ENCODE data around the gene TBX6.

TBX6 gene

GRCh38 chr16:30066761-30067583, 24.8 kb downstream of the TBX6 start:
- no peak for DNase-seq (ENCODE audit: insufficient read length, low spot score)
- FAIRE-seq = no peak

DNA sequence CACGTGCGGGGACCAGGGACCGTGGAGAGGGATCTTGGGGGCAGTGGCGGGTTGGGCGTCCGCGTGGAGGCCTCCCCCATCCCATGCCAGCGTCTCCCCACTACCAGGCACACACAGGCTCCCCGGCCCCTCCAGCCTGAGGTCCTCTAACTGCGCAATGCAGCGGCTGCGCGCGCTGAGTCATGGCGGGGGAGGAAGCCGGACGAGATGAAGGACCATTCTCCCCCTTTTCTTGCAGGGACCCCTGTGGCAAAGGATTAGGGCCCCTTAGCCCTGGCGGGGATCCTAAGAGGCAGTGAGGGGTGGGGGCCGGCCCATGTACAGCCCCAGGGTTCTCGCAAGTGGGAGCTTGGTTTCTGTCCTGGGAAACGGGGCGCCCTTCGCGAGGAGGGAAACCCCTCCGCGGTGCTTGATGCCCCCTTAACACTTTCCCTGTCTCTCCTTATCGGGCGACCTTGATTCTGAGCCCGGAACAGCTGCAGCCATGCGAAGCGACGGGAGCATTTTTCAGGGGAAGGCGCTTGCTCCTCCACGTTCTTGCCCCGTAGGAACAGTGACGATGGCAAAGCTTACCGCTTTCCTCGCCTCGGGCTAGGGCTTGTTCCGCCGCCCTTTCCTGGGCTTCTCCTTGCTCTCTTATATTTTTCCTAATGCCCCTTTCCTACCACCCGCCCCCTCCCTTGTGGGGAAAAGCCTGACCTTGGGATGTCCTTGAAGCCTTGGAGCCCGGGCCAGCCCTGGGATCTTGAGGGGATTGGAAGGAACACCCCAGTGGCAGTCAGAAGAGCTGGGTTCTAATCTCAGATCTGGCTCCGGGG, 25.6 kb downstream of the TBX6 start:
- DNase-seq (ENCODE audit: insufficient read length, low spot score) (no peak), FAIRE-seq (no peak)

DNA sequence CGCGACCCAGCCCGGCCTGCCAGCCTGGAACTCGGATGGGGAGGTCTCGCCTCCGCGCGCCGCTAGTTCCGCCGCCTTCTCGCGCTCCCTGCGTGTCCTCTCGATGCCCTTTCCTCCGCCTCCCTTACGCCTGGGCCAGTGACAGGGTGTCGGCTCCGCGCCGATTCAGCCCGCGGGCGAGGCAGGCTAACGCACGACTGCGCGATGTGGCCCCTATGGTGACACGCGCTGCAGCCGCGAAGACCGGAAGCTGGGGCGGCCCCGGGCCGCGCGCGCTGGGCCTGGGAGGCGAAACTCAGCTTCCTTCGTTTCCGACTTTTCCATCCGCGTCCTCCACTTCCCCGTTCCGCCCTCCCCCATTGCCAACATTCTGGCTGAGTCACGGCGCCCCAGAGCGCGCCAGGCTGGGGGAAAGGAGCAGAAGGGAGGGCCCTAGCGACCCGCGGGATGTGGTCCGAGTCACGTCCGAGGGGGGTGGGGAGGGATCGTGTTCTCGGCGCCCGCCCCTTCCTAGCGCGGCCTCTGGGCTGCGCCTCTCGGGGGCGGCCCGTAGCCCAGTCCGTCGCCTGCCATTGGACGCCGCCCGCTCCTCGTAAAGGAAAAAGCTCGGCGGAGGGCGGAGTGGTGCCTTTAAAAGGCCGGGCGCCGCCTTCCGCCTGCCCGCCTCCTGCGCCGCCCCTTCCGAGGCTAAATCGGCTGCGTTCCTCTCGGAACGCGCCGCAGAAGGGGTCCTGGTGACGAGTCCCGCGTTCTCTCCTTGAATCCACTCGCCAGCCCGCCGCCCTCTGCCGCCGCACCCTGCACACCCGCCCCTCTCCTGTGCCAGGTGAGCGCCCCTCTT, 26.4 kb downstream of the TBX6 start, which contains the start of gene ALDOA:
ALDOA (plus strand) TSS at position 659 of the 841 bp plus-strand sequence. CDS start 1,138 bp downstream, outside the sequence.
- FAIRE-seq (no peak), DNase-seq (ENCODE audit: insufficient read length, low spot score) (peak; percentile 91)

DNA sequence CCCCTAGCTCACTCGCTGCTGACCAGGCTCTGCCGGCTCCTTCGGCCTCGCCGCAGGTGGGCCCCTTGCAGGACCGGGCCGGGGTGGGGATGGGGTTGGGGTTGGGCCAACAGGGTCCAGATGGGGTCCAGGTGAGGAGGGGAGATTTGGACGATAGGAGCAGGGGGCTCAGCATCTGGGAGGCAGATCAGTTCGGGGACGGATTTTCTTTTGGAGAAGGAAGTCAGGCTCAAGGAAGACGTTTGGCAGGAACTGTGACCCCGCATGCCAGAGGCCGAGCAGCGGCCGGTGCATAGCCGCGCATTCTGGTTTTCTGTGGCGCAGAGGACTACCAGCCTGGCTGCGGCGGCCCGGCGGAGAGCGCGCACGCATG, 27.0 kb downstream of the TBX6 start:
- DNase-seq (ENCODE audit: insufficient read length, low spot score) = no peak

DNA sequence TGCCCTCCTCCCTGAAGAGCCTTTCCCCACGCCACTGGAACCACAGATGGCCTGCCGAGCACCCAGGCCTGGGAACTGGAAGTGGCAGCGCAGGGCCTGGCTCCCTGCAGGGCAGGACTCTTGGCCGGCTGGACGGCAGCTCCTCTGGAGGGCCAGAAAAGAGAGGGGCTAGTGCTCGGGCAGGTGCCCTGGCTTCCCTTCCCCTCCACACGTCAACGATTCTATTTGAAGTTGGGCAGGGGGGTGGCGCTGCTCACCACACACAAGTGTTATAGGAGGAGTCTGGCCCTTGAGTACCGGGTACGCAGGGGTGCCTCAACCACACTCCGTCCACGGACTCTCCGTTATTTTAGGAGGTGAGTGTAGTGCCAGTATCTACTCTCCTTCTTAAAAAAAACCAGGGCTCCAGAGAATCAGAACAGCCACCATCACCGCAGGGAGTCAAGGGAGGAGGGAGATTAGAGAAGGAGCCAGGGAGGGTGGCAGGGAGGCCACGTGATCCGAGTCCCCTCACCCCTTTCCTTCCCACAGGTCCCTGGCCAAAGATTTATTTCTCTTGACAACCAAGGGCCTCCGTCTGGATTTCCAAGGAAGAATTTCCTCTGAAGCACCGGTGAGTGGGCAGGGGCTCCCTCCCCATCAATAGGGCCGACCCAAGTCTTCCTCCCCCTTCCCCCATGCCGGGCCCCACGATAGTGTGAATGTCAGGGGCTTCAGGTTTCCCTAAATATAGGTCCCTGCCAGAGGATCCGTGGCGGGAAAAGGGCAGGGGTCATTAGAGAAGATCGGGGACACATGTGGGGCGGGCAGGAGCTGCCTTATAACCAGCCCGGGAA, 27.6 kb downstream of the TBX6 start:
- no peak for FAIRE-seq
- no peak for DNase-seq (ENCODE audit: insufficient read length, low spot score)

More for the DNA sequence above, 27.0 kb downstream of the TBX6 start:
- FAIRE-seq = no peak

GRCh38 chr16:30063278-30063892, 28.3 kb downstream of the TBX6 start:
- DNase-seq (ENCODE audit: insufficient read length, low spot score) (no peak), FAIRE-seq (no peak)

GRCh38 chr16:30060836-30061554, 30.7 kb downstream of the TBX6 start:
- FAIRE-seq (no peak), DNase-seq (ENCODE audit: insufficient read length, low spot score) (no peak)

DNA sequence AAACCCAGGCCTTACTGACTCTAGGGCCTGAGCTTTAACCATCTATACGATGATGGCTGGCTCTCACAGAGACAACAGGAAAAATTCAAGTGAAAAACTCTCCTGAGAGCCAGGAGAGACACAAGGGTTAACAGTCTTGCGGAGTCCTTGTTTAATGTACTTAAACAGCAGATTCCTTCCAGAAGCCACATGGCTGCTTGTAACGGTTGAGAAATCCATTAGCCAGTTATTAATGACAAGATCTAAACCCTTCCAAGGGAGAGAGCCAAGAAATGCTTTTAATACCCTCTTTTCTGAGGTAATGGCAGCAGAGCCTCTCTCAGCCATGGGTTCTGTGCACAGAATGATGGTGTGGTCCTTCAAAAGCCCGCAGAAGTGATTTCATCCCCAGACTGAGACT, 31.4 kb downstream of the TBX6 start:
- no peak for FAIRE-seq
- DNase-seq (ENCODE audit: insufficient read length, low spot score) = no peak

- FAIRE-seq (no peak), DNase-seq (ENCODE audit: insufficient read length, low spot score) (no peak)
Observed at GRCh38 chr16:30054959-30055553, 36.7 kb downstream of the TBX6 start.

GRCh38 chr16:30054451-30054850, 37.3 kb downstream of the TBX6 start:
- no peak for FAIRE-seq

GRCh38 chr16:30053376-30054015, 38.2 kb downstream of the TBX6 start:
- FAIRE-seq (no peak), DNase-seq (ENCODE audit: insufficient read length, low spot score) (no peak)

More at GRCh38 chr16:30054451-30054850, 37.3 kb downstream of the TBX6 start:
- no peak for DNase-seq (ENCODE audit: insufficient read length, low spot score)

DNA sequence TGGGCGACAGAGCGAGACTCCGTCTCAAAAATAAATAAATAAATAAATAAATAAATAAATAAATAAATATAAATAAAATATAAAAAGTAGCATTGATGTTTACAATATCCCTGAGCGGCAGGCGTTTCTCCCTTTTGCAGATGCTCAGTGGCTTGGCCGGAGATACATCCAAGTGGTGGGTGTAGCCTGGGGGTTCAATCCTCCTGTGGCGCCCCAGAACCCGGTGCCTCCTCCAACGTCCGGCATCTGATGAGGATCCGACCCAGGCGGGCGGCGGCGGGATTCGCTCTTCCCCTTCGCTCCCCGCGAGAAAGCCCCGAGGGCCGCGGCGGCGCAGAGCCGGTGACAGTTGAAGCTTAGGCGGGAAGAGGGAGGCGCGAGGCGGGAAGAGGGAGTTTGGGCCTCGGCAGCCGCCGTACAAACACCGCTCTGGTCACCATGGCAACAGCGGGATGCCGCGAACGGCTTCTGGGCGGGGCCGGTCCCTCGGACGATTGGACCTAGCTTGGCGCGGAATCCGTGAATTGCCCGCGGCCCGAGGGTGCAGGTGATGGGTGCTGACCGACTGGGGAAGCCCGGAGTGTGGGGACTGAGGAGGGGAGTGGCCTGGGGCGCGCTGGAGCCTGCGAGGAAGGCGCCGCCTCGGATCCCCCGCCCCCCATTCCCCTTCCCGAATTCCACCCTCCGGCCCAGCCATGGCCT, 38.9 kb downstream of the TBX6 start:
- FAIRE-seq (no peak), DNase-seq (ENCODE audit: insufficient read length, low spot score) (peak; percentile 88)

DNA sequence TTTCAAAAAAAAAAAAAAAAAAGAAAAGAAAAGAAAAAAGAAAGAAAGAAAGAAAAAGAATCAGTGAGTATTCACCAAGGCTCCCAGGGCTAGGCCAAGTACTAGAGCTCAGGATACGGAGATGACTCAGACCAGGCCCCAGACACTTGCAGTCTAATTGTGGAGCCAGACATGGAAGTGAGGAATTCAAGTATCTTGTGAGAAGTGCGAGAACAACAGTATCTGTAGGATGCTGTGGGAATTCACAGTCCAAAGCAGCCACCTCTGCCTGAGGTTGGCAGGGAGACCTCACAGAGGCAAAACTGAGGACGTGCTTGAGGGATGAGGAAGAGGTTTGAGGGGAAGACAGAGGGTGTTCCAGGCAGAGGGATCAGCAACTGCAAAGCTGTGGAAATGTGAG, 40.2 kb downstream of the TBX6 start:
- DNase-seq (ENCODE audit: insufficient read length, low spot score) = no peak
- FAIRE-seq = no peak

GRCh38 chr16:30049871-30050270, 41.9 kb downstream of the TBX6 start:
- no peak for FAIRE-seq

GRCh38 chr16:30046588-30046987, 45.1 kb downstream of the TBX6 start:
- DNase-seq (ENCODE audit: insufficient read length, low spot score) (no peak), FAIRE-seq (no peak)

More at GRCh38 chr16:30049871-30050270, 41.9 kb downstream of the TBX6 start:
- DNase-seq (ENCODE audit: insufficient read length, low spot score) = no peak

- DNase-seq (ENCODE audit: insufficient read length, low spot score) (no peak), FAIRE-seq (no peak)
Observed at GRCh38 chr16:30046178-30046577, 45.5 kb downstream of the TBX6 start.

GRCh38 chr16:30041841-30042240, 49.9 kb downstream of the TBX6 start:
- DNase-seq (ENCODE audit: insufficient read length, low spot score) (no peak), FAIRE-seq (no peak)

Data from HTR-8/SVneo (cell line).